Stimulated activated CD4-positive, alpha-beta T cell treated with anti-CD3 and anti-CD28 coated beads, Interleukin-4, amount 100 ng/mL, for 1 hour (primary cell): ENCODE data around the gene CAMTA1.
"Not testable (repeated sequence)": the region's sequence is repeated elsewhere in the genome, so short reads cannot be mapped to it uniquely, and the experiment has no call there.

Experiments
- DNase-seq: peaks from one replicate; pipeline ENCODE4 v3.0.0-alpha.2; 2020

CAMTA1 gene

DNA sequence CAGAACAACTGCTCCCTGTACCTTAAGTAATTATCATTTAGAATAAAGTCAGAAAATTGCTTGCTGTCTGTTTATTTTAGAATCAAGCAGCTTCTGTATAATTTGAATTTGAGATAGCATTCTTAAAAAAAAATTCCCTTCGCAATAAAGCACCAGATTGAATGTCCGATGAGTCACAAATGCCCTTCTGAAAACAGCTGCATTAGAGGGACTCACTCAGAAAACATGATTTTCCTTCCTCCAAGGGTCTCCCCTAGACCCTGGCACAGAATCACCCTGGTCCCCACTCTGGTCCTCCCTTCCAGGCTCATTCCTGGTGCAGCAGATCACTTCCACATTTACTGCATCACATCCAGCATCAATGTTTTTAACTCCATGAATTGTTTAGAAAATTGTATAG is 514.7 kb downstream of the CAMTA1 start:
- no peak for DNase-seq

DNA sequence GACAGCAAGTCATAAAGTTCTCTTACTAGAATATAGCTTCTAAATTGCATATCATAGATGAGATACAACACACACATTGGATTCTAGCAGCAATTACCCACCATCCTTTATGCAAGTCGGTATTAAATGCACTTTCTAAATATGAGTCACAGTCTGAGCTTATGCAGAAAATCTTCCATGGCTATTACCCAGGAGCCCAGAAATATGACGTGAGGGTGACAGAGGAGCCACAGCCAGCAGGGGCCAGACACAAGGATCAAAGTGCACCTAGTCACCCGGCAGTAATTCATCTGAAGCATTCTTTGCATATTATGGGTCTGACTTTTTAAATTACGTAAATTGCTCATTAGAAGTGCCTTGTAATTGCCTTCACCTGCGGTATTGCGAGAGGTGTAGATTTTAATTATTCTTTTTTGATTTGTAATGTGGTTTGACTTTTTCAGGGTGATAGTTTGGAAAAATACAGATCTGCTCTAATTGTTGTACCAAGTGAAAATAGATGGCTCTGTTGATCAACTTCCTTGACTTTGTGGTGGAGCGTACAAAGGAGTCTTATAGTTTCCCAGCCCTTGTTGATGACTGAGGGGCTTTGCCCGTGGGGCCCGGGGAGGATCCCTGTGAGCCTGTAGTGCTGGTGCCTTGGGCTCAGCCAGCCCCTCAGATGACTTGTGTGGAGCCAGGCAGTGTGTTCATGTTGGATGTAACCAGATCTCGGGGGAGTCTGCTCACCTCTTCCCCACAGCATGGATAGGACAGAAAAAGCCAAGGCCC is 515.8 kb downstream of the CAMTA1 start:
- no peak for DNase-seq

GRCh38 chr1:7301664-7301981 is 516.4 kb downstream of the CAMTA1 start:
- no peak for DNase-seq

DNA sequence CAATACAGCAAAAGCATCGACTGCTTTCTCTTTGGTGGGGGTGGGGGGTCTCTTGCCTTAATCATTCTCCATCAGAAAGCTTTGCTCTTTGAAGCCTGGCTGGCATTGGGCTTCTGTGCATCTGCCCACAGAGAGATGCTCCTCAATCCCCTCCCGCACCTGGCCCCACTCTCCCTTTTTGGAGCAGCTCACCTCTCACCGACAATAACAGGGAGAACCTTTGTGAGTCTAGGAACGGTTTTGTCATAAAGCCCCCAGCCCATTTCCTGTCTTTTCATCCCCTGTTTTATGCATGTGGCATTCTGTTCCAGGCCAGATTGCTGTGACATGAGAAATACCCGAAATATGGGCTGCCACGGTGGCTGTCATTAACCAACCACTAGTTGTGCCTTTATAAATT is 516.9 kb downstream of the CAMTA1 start:
- DNase-seq = no peak

- DNase-seq = no peak
Observed at GRCh38 chr1:7302873-7303272, 517.6 kb downstream of the CAMTA1 start.

GRCh38 chr1:7303554-7304317 is 518.5 kb downstream of the CAMTA1 start:
- no peak for DNase-seq

- DNase-seq = no peak
Observed at GRCh38 chr1:7313081-7313546, 527.9 kb downstream of the CAMTA1 start.

GRCh38 chr1:7313826-7314225 is 528.6 kb downstream of the CAMTA1 start:
- no peak for DNase-seq

DNA sequence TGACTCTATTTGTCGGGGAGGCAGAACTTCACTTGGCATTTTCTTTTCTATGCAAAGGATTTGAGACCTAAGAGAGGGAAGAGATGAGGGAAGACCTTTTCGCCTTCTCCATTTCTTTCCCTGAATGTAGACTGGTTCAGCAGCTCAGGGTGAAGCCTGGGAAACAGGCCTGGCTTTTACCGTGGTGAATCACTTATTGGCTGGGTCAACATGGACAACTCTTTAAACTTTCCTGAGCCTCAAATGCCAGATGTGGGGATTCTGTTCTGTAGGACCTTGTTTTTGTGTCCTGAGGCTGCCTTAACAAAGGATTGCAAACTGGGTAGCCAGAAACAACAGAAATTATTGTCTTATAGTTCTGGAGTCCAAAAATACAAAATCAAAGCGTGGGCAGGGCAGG is 530.1 kb downstream of the CAMTA1 start:
- no peak for DNase-seq

GRCh38 chr1:7315946-7316345 is 530.7 kb downstream of the CAMTA1 start:
- no peak for DNase-seq

- no peak for DNase-seq
Observed at GRCh38 chr1:7317888-7318287, 532.6 kb downstream of the CAMTA1 start.

- no peak for DNase-seq
Observed at GRCh38 chr1:7319196-7319595, 533.9 kb downstream of the CAMTA1 start.

GRCh38 chr1:7320661-7321060 is 535.4 kb downstream of the CAMTA1 start:
- DNase-seq = no peak

GRCh38 chr1:7322283-7322785 is 537.1 kb downstream of the CAMTA1 start:
- DNase-seq = no peak

- no peak for DNase-seq
Observed at GRCh38 chr1:7322912-7323311, 537.7 kb downstream of the CAMTA1 start.

- DNase-seq = no peak
Observed at GRCh38 chr1:7325254-7325653, 540.0 kb downstream of the CAMTA1 start.

GRCh38 chr1:7326366-7326765 is 541.1 kb downstream of the CAMTA1 start:
- no peak for DNase-seq

DNA sequence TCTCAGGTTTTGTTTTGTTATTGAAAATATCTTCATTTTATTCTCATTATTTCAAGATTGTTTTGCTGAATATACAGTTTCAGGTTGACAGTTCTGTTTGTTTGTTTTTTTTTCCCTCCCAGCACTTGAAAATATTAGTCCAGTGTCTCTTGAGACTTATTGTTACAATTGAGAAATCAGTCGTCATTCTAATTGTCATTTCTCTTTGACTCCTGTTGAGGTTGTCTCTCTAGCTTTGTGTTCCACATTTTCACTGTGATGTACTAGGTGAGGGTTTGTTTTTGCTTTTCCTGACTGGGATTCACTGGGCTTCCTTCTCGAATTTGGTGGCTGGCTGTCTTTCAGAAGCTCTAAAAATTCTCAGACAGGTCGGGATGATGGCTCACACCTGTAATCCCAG is 542.6 kb downstream of the CAMTA1 start:
- no peak for DNase-seq

DNA sequence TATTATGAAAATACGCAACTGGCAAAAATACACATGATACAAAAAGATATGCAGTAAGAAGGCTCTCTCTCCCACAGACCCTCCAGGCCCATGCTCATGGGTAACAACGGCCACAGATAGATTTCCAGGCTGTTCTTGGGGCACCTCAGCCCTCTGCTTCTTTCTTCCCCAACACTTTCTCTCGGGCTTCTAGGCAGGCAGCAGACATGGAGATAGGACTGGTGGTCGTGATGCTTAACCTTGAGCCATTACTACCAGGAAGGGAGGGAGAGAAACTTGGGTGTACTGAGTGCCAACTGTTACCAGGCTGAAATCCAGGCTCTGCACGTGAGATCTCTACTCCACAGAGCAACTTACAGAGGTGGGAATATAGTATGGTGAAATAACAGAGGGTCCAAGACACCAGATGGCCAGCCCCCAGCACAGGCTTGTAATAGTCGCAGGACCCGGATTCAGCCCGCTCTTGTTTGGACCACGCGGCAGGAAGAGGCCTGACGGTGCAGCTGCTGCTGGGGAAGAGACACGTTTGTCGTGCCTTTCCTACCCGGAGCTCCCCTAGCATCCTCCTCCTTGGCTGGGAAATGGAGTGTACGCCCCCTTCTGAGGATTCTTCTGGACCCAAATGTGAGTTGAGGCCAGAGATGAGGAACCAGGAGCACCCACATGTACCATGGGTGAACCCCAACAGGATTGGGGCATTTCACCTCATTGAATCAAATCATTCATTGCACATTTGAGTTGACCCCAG is 544.8 kb downstream of the CAMTA1 start:
- no peak for DNase-seq

GRCh38 chr1:7330726-7331125 is 545.5 kb downstream of the CAMTA1 start:
- not testable (repeated sequence) for DNase-seq

GRCh38 chr1:7331926-7332535 is 546.8 kb downstream of the CAMTA1 start:
- DNase-seq = no peak

DNA sequence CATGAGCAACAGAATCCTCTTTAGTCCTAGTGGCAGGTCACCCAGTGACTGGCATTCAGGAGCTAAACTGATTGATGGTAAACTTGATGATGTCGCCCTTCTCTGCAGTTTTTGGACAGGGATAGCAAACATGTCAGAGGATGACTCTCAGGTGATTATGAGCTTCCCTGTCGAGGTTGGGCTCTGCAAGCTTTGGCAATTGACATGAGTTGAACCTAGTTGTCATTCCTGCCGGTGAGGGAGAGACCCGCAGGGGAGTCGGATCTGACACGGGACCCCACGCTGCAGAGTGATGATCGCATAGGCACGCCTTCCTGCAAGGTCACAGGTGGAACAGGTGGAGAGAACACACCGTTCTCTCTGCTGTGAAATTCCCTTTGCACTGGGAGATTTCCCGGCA is 547.8 kb downstream of the CAMTA1 start:
- DNase-seq = no peak

DNA sequence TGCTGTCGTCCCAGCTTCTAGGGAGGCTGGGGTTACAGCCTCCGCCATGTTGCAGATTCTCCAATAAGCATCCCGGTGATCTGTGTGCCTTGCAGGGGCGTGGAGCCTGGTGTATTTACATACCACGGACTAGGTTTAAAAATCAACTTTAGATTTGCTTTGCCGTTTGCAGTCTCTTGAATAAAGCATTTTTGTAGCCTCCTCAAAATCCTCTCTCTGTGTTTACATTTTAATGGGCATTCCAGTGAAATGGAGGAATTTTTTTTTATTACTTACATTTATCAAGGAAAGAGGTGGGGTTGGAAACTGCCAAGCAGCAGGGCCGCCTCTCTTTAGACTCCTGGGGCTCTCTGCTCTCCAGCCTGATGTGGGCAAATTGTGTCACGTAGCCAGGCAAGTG is 548.4 kb downstream of the CAMTA1 start:
- DNase-seq = no peak
